HEK293 (cell line): ENCODE data around the gene TPD52L2.

Experiments
- ZNF558 ChIP-seq: fragments of 450-650 bp; formaldehyde crosslinking; IDR thresholded peaks from 2 replicates; pipeline ENCODE4 v1.5.1; 2016; ENCODE audit warnings: missing biosample characterization, missing genetic modification characterization
- TF ChIP-seq, protein P1 (sequence below): fragments of 450-650 bp; formaldehyde crosslinking; IDR thresholded peaks from 2 replicates; pipeline ENCODE4 v1.5.1; 2016; ENCODE audit warnings: missing biosample characterization, missing genetic modification characterization
- TF ChIP-seq, protein P2 (sequence below): fragments of 450-650 bp; formaldehyde crosslinking; IDR thresholded peaks from 2 replicates; pipeline ENCODE4 v1.5.1; 2017; ENCODE audit warnings: missing biosample characterization, missing genetic modification characterization

GRCh38 chr20:63890201-63890576 is 25.1 kb downstream of the TPD52L2 start:
- TF ChIP-seq, protein P1, sequence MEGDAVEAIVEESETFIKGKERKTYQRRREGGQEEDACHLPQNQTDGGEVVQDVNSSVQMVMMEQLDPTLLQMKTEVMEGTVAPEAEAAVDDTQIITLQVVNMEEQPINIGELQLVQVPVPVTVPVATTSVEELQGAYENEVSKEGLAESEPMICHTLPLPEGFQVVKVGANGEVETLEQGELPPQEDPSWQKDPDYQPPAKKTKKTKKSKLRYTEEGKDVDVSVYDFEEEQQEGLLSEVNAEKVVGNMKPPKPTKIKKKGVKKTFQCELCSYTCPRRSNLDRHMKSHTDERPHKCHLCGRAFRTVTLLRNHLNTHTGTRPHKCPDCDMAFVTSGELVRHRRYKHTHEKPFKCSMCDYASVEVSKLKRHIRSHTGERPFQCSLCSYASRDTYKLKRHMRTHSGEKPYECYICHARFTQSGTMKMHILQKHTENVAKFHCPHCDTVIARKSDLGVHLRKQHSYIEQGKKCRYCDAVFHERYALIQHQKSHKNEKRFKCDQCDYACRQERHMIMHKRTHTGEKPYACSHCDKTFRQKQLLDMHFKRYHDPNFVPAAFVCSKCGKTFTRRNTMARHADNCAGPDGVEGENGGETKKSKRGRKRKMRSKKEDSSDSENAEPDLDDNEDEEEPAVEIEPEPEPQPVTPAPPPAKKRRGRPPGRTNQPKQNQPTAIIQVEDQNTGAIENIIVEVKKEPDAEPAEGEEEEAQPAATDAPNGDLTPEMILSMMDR = no peak
- TF ChIP-seq ZNF558 (tag by site-specific recombination) = no peak
- TF ChIP-seq, protein P2, sequence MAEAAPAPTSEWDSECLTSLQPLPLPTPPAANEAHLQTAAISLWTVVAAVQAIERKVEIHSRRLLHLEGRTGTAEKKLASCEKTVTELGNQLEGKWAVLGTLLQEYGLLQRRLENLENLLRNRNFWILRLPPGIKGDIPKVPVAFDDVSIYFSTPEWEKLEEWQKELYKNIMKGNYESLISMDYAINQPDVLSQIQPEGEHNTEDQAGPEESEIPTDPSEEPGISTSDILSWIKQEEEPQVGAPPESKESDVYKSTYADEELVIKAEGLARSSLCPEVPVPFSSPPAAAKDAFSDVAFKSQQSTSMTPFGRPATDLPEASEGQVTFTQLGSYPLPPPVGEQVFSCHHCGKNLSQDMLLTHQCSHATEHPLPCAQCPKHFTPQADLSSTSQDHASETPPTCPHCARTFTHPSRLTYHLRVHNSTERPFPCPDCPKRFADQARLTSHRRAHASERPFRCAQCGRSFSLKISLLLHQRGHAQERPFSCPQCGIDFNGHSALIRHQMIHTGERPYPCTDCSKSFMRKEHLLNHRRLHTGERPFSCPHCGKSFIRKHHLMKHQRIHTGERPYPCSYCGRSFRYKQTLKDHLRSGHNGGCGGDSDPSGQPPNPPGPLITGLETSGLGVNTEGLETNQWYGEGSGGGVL (tag by site-specific recombination) = no peak
